ENCODE data around the gene POLE4. TPM values are rescaled to one million over a fixed set of nuclear protein-coding genes. Genes with fewer than 3 reads are reported as not detected.

POLE4 gene
- total RNA-seq, 1 experiment from 2014 or later: 25.6 TPM

- RAD21 ChIA-PET (ENCODE audit: low non-redundant PET in 1 of 2, low total read pairs in 2 of 2, uncharacterized antibody in 2 of 2, unreplicated experiment in 2 of 2): no interaction called here
- POLR2A ChIA-PET: no interaction called here
- no peaks in the 10 kb centered on the region; the same call in 1 of the 2 replicates for H3K27me3 ChIP-seq (ENCODE audit: insufficient read depth, low read length)
Measured at GRCh38 chr2:74945788-74946331, 12.6 kb upstream of the POLE4 start.

More at GRCh38 chr2:74945788-74946331, 12.6 kb upstream of the POLE4 start:
- CTCF ChIA-PET: no interaction called here
- no peaks in the 10 kb centered on the region for H3K9me2 ChIP-seq (ENCODE audit: insufficient read depth)
- intact Hi-C loops (cut with micrococcal nuclease): no loop called here
- no peak overlapping the region for H3K4me2 ChIP-seq (ENCODE audit: low read length)
- H3K27ac ChIP-seq (ENCODE audit: low read depth, low read length): no peak overlapping the region
- no peaks in the 10 kb centered on the region for H3K79me2 ChIP-seq (ENCODE audit: insufficient read depth, low read length)
- no peak overlapping the region for H3K4me3 ChIP-seq (replicated peaks in 1 of 2; ENCODE audit: low read depth in 1 of 2, low read length in 2 of 2)
- no peaks in the 10 kb centered on the region for H3K36me3 ChIP-seq (ENCODE audit: control insufficient read depth in 1 of 2, insufficient read depth in 2 of 2, low read length in 2 of 2)
- DNase-seq (ENCODE audit: low read depth, low spot score) (no peak), ATAC-seq (no peak)
- peaks cover 0 to 5% of the 10 kb centered on the region in 2 experiments; a peak in 1 of 4 replicates for H3K4me1 ChIP-seq (ENCODE audit: control insufficient read depth in 1 of 2, insufficient read depth in 2 of 2, low read length in 2 of 2)
- H3K9me3 ChIP-seq (ENCODE audit: control insufficient read depth in 1 of 2, insufficient read depth in 1 of 2, low read depth in 1 of 2, low read length in 2 of 2): no peaks in the 10 kb centered on the region
- BruUV-seq (replicated peaks): no TSS peak
- H4K20me1 ChIP-seq (ENCODE audit: insufficient read depth): no peaks in the 10 kb centered on the region
- no peak overlapping the region for H2AFZ ChIP-seq (ENCODE audit: low read depth, low read length, poor library complexity, severe bottlenecking)
- TF ChIP-seq EGR1 (IDR thresholded peaks at IDR 0.05; ENCODE audit: low read depth) (no peak), CBX3 (IDR thresholded peaks at IDR 0.05; ENCODE audit: low read depth) (no peak), TCF7L2 (IDR thresholded peaks at IDR 0.05; ENCODE audit: borderline replicate concordance, extremely low read depth, insufficient read depth, insufficient read length) (no peak), EZH2 (IDR thresholded peaks at IDR 0.05) (no peak), POLR2A (IDR thresholded peaks at IDR 0.05; ENCODE audit: borderline replicate concordance, extremely low read depth, insufficient read depth, insufficient read length) (no peak), POLR2AphosphoS5 (IDR thresholded peaks at IDR 0.05; ENCODE audit: low read depth, low read length) (no peak), RAD21 (IDR thresholded peaks at IDR 0.05; ENCODE audit: low read depth) (no peak), EZH2phosphoT487 (IDR thresholded peaks at IDR 0.05; ENCODE audit: borderline replicate concordance) (no peak), JUND (IDR thresholded peaks at IDR 0.05) (no peak), SIN3A (IDR thresholded peaks at IDR 0.05; ENCODE audit: low read depth) (no peak), ELF1 (IDR thresholded peaks at IDR 0.05; ENCODE audit: borderline replicate concordance, low read depth) (no peak)
- TF ChIP-seq, protein P1, sequence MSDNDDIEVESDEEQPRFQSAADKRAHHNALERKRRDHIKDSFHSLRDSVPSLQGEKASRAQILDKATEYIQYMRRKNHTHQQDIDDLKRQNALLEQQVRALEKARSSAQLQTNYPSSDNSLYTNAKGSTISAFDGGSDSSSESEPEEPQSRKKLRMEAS (IDR thresholded peaks at IDR 0.05): no peak
- TF ChIP-seq, protein P2, sequence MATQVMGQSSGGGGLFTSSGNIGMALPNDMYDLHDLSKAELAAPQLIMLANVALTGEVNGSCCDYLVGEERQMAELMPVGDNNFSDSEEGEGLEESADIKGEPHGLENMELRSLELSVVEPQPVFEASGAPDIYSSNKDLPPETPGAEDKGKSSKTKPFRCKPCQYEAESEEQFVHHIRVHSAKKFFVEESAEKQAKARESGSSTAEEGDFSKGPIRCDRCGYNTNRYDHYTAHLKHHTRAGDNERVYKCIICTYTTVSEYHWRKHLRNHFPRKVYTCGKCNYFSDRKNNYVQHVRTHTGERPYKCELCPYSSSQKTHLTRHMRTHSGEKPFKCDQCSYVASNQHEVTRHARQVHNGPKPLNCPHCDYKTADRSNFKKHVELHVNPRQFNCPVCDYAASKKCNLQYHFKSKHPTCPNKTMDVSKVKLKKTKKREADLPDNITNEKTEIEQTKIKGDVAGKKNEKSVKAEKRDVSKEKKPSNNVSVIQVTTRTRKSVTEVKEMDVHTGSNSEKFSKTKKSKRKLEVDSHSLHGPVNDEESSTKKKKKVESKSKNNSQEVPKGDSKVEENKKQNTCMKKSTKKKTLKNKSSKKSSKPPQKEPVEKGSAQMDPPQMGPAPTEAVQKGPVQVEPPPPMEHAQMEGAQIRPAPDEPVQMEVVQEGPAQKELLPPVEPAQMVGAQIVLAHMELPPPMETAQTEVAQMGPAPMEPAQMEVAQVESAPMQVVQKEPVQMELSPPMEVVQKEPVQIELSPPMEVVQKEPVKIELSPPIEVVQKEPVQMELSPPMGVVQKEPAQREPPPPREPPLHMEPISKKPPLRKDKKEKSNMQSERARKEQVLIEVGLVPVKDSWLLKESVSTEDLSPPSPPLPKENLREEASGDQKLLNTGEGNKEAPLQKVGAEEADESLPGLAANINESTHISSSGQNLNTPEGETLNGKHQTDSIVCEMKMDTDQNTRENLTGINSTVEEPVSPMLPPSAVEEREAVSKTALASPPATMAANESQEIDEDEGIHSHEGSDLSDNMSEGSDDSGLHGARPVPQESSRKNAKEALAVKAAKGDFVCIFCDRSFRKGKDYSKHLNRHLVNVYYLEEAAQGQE (IDR thresholded peaks at IDR 0.05; ENCODE audit: low read depth): no peak
- TF ChIP-seq, protein P3, sequence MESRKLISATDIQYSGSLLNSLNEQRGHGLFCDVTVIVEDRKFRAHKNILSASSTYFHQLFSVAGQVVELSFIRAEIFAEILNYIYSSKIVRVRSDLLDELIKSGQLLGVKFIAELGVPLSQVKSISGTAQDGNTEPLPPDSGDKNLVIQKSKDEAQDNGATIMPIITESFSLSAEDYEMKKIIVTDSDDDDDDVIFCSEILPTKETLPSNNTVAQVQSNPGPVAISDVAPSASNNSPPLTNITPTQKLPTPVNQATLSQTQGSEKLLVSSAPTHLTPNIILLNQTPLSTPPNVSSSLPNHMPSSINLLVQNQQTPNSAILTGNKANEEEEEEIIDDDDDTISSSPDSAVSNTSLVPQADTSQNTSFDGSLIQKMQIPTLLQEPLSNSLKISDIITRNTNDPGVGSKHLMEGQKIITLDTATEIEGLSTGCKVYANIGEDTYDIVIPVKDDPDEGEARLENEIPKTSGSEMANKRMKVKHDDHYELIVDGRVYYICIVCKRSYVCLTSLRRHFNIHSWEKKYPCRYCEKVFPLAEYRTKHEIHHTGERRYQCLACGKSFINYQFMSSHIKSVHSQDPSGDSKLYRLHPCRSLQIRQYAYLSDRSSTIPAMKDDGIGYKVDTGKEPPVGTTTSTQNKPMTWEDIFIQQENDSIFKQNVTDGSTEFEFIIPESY (IDR thresholded peaks at IDR 0.05; ENCODE audit: extremely low read depth, insufficient replicate concordance, low read length): no peak
- TF ChIP-seq, protein P4, sequence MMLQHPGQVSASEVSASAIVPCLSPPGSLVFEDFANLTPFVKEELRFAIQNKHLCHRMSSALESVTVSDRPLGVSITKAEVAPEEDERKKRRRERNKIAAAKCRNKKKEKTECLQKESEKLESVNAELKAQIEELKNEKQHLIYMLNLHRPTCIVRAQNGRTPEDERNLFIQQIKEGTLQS (IDR thresholded peaks at IDR 0.05): no peak
- H3K9ac ChIP-seq (ENCODE audit: low read length): no peak overlapping the region
